CD8-positive, alpha-beta memory T cell (primary cell): ENCODE measurements around the gene WDR48. TPM values are rescaled to one million over a fixed set of nuclear protein-coding genes. Genes with fewer than 3 reads are reported as not detected.

Experiments
- CTCF ChIA-PET: fragments of 350-600 bp; sonication (Branson Sonifier 250); formaldehyde crosslinking; loops from one replicate; lab custom pipeline; 2021; ENCODE audit warnings: antibody characterized with exemption; lab: Charles Lee
- POLR2A ChIA-PET: fragments of 350-600 bp; sonication (Branson Sonifier 250); formaldehyde crosslinking; loops from one replicate; lab custom pipeline; 2021; ENCODE audit warnings: antibody characterized with exemption; lab: Charles Lee
- DNase-seq, 5 donors: peaks; one replicate each; pipeline versions ENCODE4 v3.0.0 to v3.0.0-alpha.2; 2020 to 2022; ENCODE audit warnings: mixed read lengths in 1 of 5
- H3K27ac ChIP-seq: one replicate; pipeline ENCODE4 v1.7.0; 2013; ENCODE audit warnings: low read depth, mild to moderate bottlenecking, low read length, moderate library complexity
- H3K27me3 ChIP-seq: 2 replicates; pipeline ENCODE4 v1.7.0; 2013; ENCODE audit warnings: low read length, mild to moderate bottlenecking; ENCODE audit not compliant: insufficient read depth, poor library complexity, severe bottlenecking
- H3K36me3 ChIP-seq: 2 replicates; pipeline ENCODE4 v1.7.0; 2013; ENCODE audit warnings: mild to moderate bottlenecking, low read length, moderate library complexity; ENCODE audit not compliant: insufficient read depth
- H3K4me1 ChIP-seq: 2 replicates; pipeline ENCODE4 v1.7.0; 2013; ENCODE audit warnings: mild to moderate bottlenecking, low read length, moderate library complexity; ENCODE audit not compliant: insufficient read depth
- H3K4me3 ChIP-seq: 2 replicates; pipeline ENCODE4 v1.7.0; 2013; ENCODE audit warnings: mild to moderate bottlenecking, low read length
- H3K9me3 ChIP-seq: 2 replicates; pipeline ENCODE4 v1.7.0; 2013; ENCODE audit warnings: mild to moderate bottlenecking, low read length
- H3K27ac Mint-ChIP-seq, 8 donors: one replicate each; pipeline ENCODE4 v1.8.0; 2020 to 2021; ENCODE audit warnings: mixed read lengths in 8 of 8, mild to moderate bottlenecking in 6 of 8, inconsistent platforms in 3 of 8, moderate library complexity in 3 of 8
- H3K27me3 Mint-ChIP-seq, 2 donors: one replicate each; pipeline ENCODE4 v1.8.0; 2020 to 2021; ENCODE audit warnings: mixed read lengths in 2 of 2, mild to moderate bottlenecking in 1 of 2, moderate library complexity in 1 of 2
- H3K36me3 Mint-ChIP-seq, 3 donors: one replicate each; pipeline ENCODE4 v1.8.0; 2020 to 2021; ENCODE audit warnings: mixed read lengths in 3 of 3, inconsistent platforms in 1 of 3, mild to moderate bottlenecking in 1 of 3
- H3K4me1 Mint-ChIP-seq, 3 donors: one replicate each; pipeline ENCODE4 v1.8.0; 2020 to 2021; ENCODE audit warnings: mixed read lengths in 3 of 3, inconsistent platforms in 1 of 3, mild to moderate bottlenecking in 1 of 3
- H3K4me3 Mint-ChIP-seq, 7 donors: one replicate each; pipeline ENCODE4 v1.8.0; 2020 to 2021; ENCODE audit warnings: mixed read lengths in 7 of 7, mild to moderate bottlenecking in 6 of 7, moderate library complexity in 4 of 7, inconsistent platforms in 2 of 7
- H3K9me3 Mint-ChIP-seq, 5 donors: one replicate each; pipeline ENCODE4 v1.8.0; 2020 to 2022; ENCODE audit warnings: mixed read lengths in 5 of 5, mild to moderate bottlenecking in 3 of 5, moderate library complexity in 2 of 5, inconsistent platforms in 1 of 5
- polyA plus RNA-seq: library from polyadenylated mRNA; unstranded; fragments of 300-500 nt; fragmentation: Illumina TruSeq; gene quantifications from one replicate; pipeline ENCODE4 v1.2.3, GENCODE V29; 2021
- total RNA-seq, 2 experiments: library from RNA; stranded (reverse); gene quantifications; one replicate each; pipeline ENCODE4 v1.2.3, GENCODE V29; 2021

The WDR48 gene
- total and polyA plus RNA-seq, 3 experiments from 2014 or later, result 44.7 to 46.3 (median 44.7) TPM

DNA sequence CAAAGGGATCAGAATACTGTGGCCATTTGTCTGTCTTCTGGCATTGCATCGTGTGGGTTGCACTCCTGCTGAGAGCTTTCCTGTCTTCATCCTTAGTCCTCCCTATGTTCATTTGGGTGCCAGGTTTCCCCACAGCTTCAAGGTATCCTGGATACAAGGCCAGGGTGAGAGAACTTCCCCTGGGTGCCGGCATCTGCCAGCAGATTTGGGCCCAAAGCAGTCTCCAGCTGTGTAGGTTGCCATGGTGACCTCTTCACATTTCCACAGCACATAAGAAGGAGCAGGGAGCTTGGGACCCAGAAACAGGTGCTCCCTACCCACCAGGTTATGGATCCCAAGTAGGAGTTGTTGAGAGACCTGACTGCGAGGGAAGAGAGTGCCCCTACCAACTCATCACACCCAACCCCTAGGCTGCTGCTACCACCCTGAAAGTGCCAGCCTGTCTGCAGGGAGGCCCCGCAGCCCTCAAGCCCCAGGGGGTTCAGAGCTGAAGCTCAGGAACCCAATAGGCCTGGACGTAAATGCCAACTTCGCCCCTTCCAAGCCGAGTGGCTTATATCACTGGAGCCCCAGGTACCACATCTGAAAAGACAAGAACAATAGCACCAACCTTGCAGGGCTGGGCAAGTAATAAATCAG is 75.6 kb downstream of the WDR48 start:
- no peaks in the 10 kb centered on the region for H3K36me3 Mint-ChIP-seq
- Histone ChIP-seq H3K4me1 (peaks cover 18% of the 10 kb centered on the region), H3K27me3 (no peaks in the 10 kb centered on the region), H3K4me3 (no peak overlapping the region), H3K36me3 (no peaks in the 10 kb centered on the region), H3K27ac (no peak overlapping the region), H3K9me3 (no peaks in the 10 kb centered on the region)
- H3K9me3 Mint-ChIP-seq, result no peaks in the 10 kb centered on the region
- peaks cover 0 to 2% of the 10 kb centered on the region in 2 donors for H3K27me3 Mint-ChIP-seq
- ChIA-PET CTCF (interaction anchor here (0.7 to 9.6 kb wide), 7 partner anchors 9 to 163 kb away, joined by 3 to 135 read pairs (median 6); no protein-coding TSS in a partner anchor), POLR2A (no interaction called here)
- peak overlapping the region in 6 of 8 donors; percentile 1 to 86 (median 40) for H3K27ac Mint-ChIP-seq
- DNase-seq, result no peak
- H3K4me3 Mint-ChIP-seq, result peak overlapping the region in 1 of 7 donors; percentile 10
- H3K4me1 Mint-ChIP-seq, result peaks cover 21 to 29% (median 24%) of the 10 kb centered on the region in 3 donors

DNA sequence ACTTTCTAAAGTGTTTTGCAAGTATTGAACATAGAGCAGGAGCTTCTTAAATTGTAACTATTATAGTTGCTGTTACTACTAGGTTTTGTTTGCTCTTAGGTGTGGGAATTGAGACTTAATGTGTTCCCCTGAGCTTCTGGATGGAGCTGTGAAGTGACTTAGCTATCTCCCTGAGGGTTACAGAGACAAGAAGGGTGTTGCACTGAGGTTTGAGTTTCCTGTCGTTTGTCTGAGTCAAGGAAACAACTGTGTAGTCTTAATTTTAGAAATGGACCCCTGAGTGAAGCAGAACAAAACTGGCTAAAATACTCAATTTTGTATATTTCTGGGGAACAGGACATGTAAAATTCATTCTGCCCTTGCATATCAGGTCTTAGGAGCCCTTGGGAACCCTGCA is 76.1 kb downstream of the WDR48 start:
- CTCF ChIA-PET, result interaction anchor here (0.7 to 9.6 kb wide), 3 partner anchors 9 to 162 kb away, joined by 3 to 135 read pairs (median 6); no protein-coding TSS in a partner anchor
- Histone ChIP-seq H3K27me3 (no peaks in the 10 kb centered on the region), H3K4me1 (peaks cover 18% of the 10 kb centered on the region), H3K9me3 (no peaks in the 10 kb centered on the region), H3K4me3 (no peak overlapping the region), H3K36me3 (no peaks in the 10 kb centered on the region), H3K27ac (no peak overlapping the region)
- Mint-ChIP-seq H3K4me1 (peaks cover 21 to 29% (median 24%) of the 10 kb centered on the region in 3 donors), H3K27ac (peak overlapping the region in 5 of 8 donors; percentile 1 to 83 (median 21)), H3K27me3 (peaks cover 0 to 2% of the 10 kb centered on the region in 2 donors), H3K36me3 (no peaks in the 10 kb centered on the region), H3K4me3 (peak overlapping the region in 4 of 7 donors; percentile 0 to 28 (median 18)), H3K9me3 (no peaks in the 10 kb centered on the region)
- DNase-seq, result no peak
- POLR2A ChIA-PET, result no interaction called here

DNA sequence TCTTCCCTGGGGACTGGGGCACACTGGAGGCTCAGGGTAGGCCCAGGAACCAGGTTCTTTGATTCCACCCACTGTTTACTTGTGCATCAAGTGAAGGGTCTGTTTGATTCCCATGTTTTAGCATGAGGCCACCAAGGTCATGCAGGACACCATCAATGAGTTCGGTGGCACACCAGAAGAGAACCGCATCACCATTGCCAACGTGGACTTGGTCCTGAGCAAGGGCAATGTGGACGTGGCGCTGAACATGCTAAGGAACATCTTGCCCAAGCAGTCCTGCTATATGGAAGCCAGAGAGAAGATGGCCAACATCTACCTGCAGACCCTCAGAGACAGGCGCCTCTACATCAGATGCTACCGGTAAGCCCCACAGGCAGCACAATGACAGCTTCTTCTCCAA is 77.1 kb downstream of the WDR48 start:
- peaks cover 21 to 29% (median 24%) of the 10 kb centered on the region in 3 donors for H3K4me1 Mint-ChIP-seq
- no peaks in the 10 kb centered on the region for H3K36me3 Mint-ChIP-seq
- Histone ChIP-seq H3K27me3 (no peaks in the 10 kb centered on the region), H3K36me3 (no peaks in the 10 kb centered on the region), H3K4me3 (no peak overlapping the region), H3K4me1 (peaks cover 18% of the 10 kb centered on the region), H3K27ac (no peak overlapping the region), H3K9me3 (no peaks in the 10 kb centered on the region)
- peaks cover 0 to 2% of the 10 kb centered on the region in 2 donors for H3K27me3 Mint-ChIP-seq
- POLR2A ChIA-PET, result no interaction called here
- no peak for DNase-seq
- no peaks in the 10 kb centered on the region for H3K9me3 Mint-ChIP-seq
- no peak overlapping the region for H3K27ac Mint-ChIP-seq
- CTCF ChIA-PET, result interaction anchor here (2.2 to 9.6 kb wide), 2 partner anchors 49 to 161 kb away, joined by 4 to 135 read pairs; no protein-coding TSS in a partner anchor
- no peak overlapping the region for H3K4me3 Mint-ChIP-seq

DNA sequence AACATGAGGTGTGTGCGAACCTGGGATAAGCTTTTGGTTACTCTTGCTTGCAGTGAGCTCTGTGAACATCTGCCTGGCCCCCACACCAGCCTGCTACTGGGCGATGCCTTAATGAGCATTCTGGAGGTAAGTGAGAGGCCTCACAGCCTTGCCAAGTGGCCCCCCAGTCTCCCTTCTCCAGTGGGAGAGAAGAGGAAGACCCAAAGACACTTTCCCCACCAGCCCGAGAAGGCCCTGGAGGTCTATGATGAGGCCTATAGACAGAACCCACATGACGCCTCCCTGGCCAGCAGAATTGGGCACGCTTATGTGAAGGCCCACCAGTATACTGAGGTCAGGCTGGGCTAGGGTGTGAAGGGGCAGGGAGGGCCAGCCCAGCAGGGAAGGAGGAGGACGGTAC is 78.2 kb downstream of the WDR48 start:
- Histone ChIP-seq H3K27ac (no peak overlapping the region), H3K27me3 (no peaks in the 10 kb centered on the region), H3K36me3 (no peaks in the 10 kb centered on the region), H3K4me3 (no peak overlapping the region), H3K4me1 (peaks cover 18% of the 10 kb centered on the region), H3K9me3 (no peaks in the 10 kb centered on the region)
- Mint-ChIP-seq H3K4me1 (peaks cover 21 to 29% (median 24%) of the 10 kb centered on the region in 3 donors), H3K4me3 (no peak overlapping the region), H3K27ac (no peak overlapping the region), H3K36me3 (no peaks in the 10 kb centered on the region), H3K9me3 (no peaks in the 10 kb centered on the region), H3K27me3 (peaks cover 0 to 2% of the 10 kb centered on the region in 2 donors)
- ChIA-PET POLR2A (no interaction called here), CTCF (interaction anchor here (1.2 to 9.6 kb wide), 4 partner anchors 11 to 160 kb away, joined by 3 to 135 read pairs (median 4); no protein-coding TSS in a partner anchor)
- no peak for DNase-seq

DNA sequence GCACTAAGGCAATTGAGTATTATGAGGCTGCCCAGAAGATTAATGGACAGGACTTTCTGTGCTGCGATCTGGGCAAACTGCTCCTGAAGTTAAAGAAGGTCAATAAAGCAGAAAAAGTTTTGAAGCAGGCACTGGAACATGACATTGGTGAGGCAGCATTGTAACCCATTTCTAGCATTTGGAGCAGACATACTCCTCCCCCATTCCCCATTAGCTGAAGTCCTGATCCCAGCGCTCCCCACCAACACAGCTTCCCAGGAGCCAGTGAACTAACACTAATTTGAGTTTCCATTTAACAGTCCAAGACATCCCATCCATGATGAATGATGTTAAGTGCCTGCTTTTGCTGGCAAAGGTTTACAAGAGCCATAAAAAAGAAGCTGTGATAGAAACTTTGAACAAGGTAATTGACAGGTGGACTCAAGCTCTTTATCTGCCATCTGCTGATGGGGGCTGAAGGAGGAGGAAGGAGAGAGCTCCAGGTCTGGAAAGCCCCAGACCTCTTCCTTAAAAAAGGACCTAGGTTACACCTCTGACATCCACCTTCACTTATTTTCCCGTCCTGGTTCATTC is 79.0 kb downstream of the WDR48 start:
- H3K27me3 ChIP-seq, result no peaks in the 10 kb centered on the region
- DNase-seq, result no peak
- no peaks in the 10 kb centered on the region for H3K9me3 ChIP-seq
- ChIA-PET CTCF (interaction anchor here (1.2 to 9.6 kb wide), 4 partner anchors 11 to 159 kb away, joined by 3 to 135 read pairs (median 5); no protein-coding TSS in a partner anchor), POLR2A (no interaction called here)
- no peaks in the 10 kb centered on the region for H3K9me3 Mint-ChIP-seq
- peak overlapping the region in 5 of 8 donors; percentile 6 to 61 (median 42) for H3K27ac Mint-ChIP-seq
- no peak overlapping the region for H3K4me3 ChIP-seq
- no peak overlapping the region for H3K4me3 Mint-ChIP-seq
- H3K27me3 Mint-ChIP-seq, result peaks cover 0 to 2% of the 10 kb centered on the region in 2 donors
- no peak overlapping the region for H3K27ac ChIP-seq
- peaks cover 18% of the 10 kb centered on the region for H3K4me1 ChIP-seq
- H3K4me1 Mint-ChIP-seq, result peaks cover 21 to 29% (median 24%) of the 10 kb centered on the region in 3 donors
- H3K36me3 ChIP-seq, result no peaks in the 10 kb centered on the region
- H3K36me3 Mint-ChIP-seq, result no peaks in the 10 kb centered on the region

DNA sequence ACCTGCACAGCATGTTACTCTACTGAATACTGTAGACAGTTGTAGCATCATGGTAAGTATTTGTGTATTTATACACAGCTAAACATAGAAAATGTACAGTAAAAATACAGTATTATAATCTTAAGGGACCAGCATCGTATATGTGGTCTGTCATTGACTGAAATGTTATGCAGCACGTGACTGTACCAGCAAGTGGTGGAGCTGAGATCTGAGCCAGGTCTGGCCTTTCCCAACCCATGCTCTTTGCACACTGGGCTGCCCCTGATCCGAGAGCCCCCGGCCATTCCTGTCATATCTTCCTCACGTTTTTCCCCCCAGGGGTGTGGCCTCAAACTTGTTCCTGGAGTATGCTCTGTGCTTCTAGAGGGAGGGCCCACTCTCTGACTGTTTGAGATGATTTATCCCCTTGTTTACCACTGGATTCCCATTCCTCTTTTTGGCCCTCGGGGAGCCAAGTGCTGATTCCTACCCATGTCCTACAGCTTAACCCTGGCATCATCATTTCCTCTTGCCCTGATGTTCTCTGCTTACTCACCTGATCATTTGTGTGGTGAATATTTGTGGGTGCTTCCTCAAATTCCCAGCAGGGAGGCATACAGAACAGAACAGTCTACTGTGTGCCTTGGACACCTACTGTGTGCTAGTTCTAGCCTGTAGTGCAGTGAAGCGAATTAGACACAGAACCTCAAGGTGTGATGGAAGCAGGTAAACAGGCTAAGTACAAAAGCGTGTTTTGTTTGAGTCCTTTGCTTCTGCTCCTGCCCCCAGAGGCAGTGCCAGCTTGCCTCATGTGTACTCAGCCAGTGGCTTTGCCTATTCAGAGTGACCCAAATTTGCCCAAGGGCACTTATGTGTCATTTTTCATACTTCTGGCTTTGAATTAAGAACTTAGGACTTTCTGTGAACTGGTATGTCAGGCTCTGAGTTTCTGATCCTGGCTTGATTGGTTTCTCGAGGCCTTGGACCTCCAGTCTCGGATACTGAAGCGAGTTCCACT is 80.6 kb downstream of the WDR48 start:
- H3K27me3 Mint-ChIP-seq, result peaks cover 0 to 2% of the 10 kb centered on the region in 2 donors
- no peaks in the 10 kb centered on the region for H3K36me3 Mint-ChIP-seq
- Histone ChIP-seq H3K4me1 (peaks cover 11% of the 10 kb centered on the region), H3K27ac (no peak overlapping the region), H3K4me3 (no peak overlapping the region), H3K9me3 (no peaks in the 10 kb centered on the region), H3K27me3 (no peaks in the 10 kb centered on the region), H3K36me3 (no peaks in the 10 kb centered on the region)
- DNase-seq, result no peak
- peaks cover 13 to 19% (median 18%) of the 10 kb centered on the region in 3 donors for H3K4me1 Mint-ChIP-seq
- H3K9me3 Mint-ChIP-seq, result no peaks in the 10 kb centered on the region
- ChIA-PET POLR2A (no interaction called here), CTCF (interaction anchor here (1.7 to 9.6 kb wide), 2 partner anchors 11 to 158 kb away, joined by 5 to 135 read pairs; no protein-coding TSS in a partner anchor)
- H3K4me3 Mint-ChIP-seq, result no peak overlapping the region
- peak overlapping the region in 1 of 8 donors; percentile 24 for H3K27ac Mint-ChIP-seq

DNA sequence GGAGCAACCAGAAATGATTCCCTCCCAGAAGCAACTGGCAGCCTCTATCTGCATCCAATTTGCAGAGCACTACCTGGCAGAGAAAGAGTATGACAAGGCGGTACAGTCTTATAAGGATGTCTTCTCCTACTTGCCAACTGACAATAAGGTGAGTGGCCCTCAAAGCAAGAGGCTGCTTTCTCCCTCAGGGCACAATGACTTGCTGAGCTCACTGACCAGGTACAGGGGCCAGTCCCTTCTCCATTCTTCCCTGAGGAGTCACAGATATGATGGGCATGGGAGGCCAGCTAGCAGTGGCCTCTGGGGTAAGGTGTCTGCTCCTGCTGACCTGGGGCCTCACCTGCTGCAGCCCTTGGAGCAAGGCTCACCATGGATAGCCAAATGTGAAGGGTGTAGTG is 81.3 kb downstream of the WDR48 start:
- Mint-ChIP-seq H3K4me3 (no peak overlapping the region), H3K36me3 (no peaks in the 10 kb centered on the region), H3K4me1 (peaks cover 6 to 12% (median 11%) of the 10 kb centered on the region in 3 donors), H3K27me3 (peaks cover 0 to 2% of the 10 kb centered on the region in 2 donors), H3K27ac (peak overlapping the region in 1 of 8 donors; percentile 45), H3K9me3 (no peaks in the 10 kb centered on the region)
- H3K27ac ChIP-seq, result no peak overlapping the region
- H3K9me3 ChIP-seq, result no peaks in the 10 kb centered on the region
- H3K27me3 ChIP-seq, result no peaks in the 10 kb centered on the region
- no peaks in the 10 kb centered on the region for H3K36me3 ChIP-seq
- H3K4me3 ChIP-seq, result no peak overlapping the region
- CTCF ChIA-PET, result interaction anchor here (1.4 kb wide), 2 partner anchors 8 to 159 kb away, joined by 5 read pairs; no protein-coding TSS in a partner anchor
- no peak for DNase-seq
- POLR2A ChIA-PET, result no interaction called here
- H3K4me1 ChIP-seq, result peaks cover 4% of the 10 kb centered on the region
